H1 (cell line): ENCODE results near the gene CENPA. TPM values are rescaled to one million over a fixed set of nuclear protein-coding genes. Genes with fewer than 3 reads are reported as not detected.

Experiments used
- CTCF ChIA-PET: fragments of 300-600 bp; sonication (Branson Sonifier 250); formaldehyde crosslinking; loops from one replicate; lab custom pipeline; 2021; ENCODE audit not compliant: partially characterized antibody; lab: Charles Lee
- POLR2A ChIA-PET: fragments of 300-600 bp; sonication (Branson Sonifier 250); formaldehyde crosslinking; loops from one replicate; lab custom pipeline; 2021; ENCODE audit warnings: inconsistent platforms; ENCODE audit not compliant: partially characterized antibody; lab: Charles Lee
- DNase-seq, 2 experiments: peaks; one replicate each; pipeline versions ENCODE4 v3.0.0 to v3.0.0-alpha.2; 2010 to 2022; ENCODE audit warnings: low spot score in 2 of 2, low read depth in 1 of 2, mixed read lengths in 1 of 2
- FAIRE-seq: peaks from 2 replicates; lab custom pipeline; 2011; peaks lifted over from hg19 to GRCh38; lab: Jason Lieb, UNC
- H2AFZ ChIP-seq: 2 replicates; pipeline ENCODE4 v1.8.1; 2012; ENCODE audit warnings: low read length, inconsistent platforms
- H2AK5ac ChIP-seq: 2 replicates; pipeline ENCODE4 v1.6.1; 2013; ENCODE audit warnings: low read depth, low read length
- H2BK120ac ChIP-seq: replicated peaks from 2 replicates; pipeline ENCODE3; 2013; ENCODE audit warnings: low read depth, low read length, inconsistent platforms
- H2BK12ac ChIP-seq: 2 replicates; pipeline ENCODE4 v1.6.1; 2013; ENCODE audit warnings: low read depth, low read length
- H2BK15ac ChIP-seq: 2 replicates; pipeline ENCODE4 v1.6.1; 2013; ENCODE audit warnings: low read length
- H2BK20ac ChIP-seq: 2 replicates; pipeline ENCODE4 v1.6.1; 2013; ENCODE audit warnings: low read length
- H2BK5ac ChIP-seq: 2 replicates; pipeline ENCODE4 v1.6.1; 2013; ENCODE audit warnings: low read depth, low read length
- H3K14ac ChIP-seq: 2 replicates; pipeline ENCODE4 v1.6.1; 2013; ENCODE audit warnings: inconsistent platforms; ENCODE audit not compliant: insufficient read length
- H3K18ac ChIP-seq: 2 replicates; pipeline ENCODE4 v1.6.1; 2013; ENCODE audit warnings: low read length; ENCODE audit errors: extremely low read depth
- H3K23ac ChIP-seq: 2 replicates; pipeline ENCODE4 v1.6.1; 2013; ENCODE audit warnings: inconsistent platforms; ENCODE audit not compliant: insufficient read length
- H3K23me2 ChIP-seq: 2 replicates; pipeline ENCODE4 v1.6.1; 2013; ENCODE audit warnings: low read depth, low read length
- H3K27ac ChIP-seq: 2 replicates; pipeline ENCODE4 v1.6.1; 2011; ENCODE audit warnings: low read depth, low read length, inconsistent platforms
- H3K27me3 ChIP-seq, 4 experiments: replicated peaks in 1 of 4; 1 replicate in 1 of 4; 2 replicates in 3 of 4; pipeline versions ENCODE4 v1.6.1 to v1.8.1; 2011 to 2013; ENCODE audit warnings: low read length in 3 of 4, mild to moderate bottlenecking in 3 of 4, inconsistent platforms in 2 of 4, mixed read lengths in 2 of 4, moderate library complexity in 1 of 4; ENCODE audit not compliant: control insufficient read depth in 3 of 4, insufficient read depth in 3 of 4; ENCODE audit errors: extremely low read depth in 1 of 4
- H3K36me3 ChIP-seq, 4 experiments: 2 replicates each; pipeline versions ENCODE4 v1.6.1 to v1.8.1; 2011 to 2013; ENCODE audit warnings: mild to moderate bottlenecking in 4 of 4, low read length in 3 of 4, moderate library complexity in 2 of 4, control low read depth in 1 of 4, inconsistent platforms in 1 of 4; ENCODE audit not compliant: insufficient read depth in 4 of 4, control insufficient read depth in 2 of 4
- H3K4ac ChIP-seq: replicated peaks from 2 replicates; pipeline ENCODE3; 2013; ENCODE audit warnings: low read length, low read depth, mixed read lengths, inconsistent platforms; ENCODE audit not compliant: insufficient read length
- H3K4me1 ChIP-seq, 4 experiments: replicated peaks in 1 of 4; 1 replicate in 1 of 4; 2 replicates in 3 of 4; pipeline versions ENCODE4 v1.6.1 to v1.8.1; 2011 to 2013; ENCODE audit warnings: low read length in 3 of 4, inconsistent platforms in 2 of 4, mixed read lengths in 1 of 4; ENCODE audit not compliant: insufficient read depth in 4 of 4, control insufficient read depth in 3 of 4
- H3K4me2 ChIP-seq, 2 experiments: 2 replicates each; pipeline versions ENCODE4 v1.6.1 to v1.8.1; 2011 to 2013; ENCODE audit warnings: low read depth in 2 of 2, low read length in 2 of 2, control low read depth in 1 of 2, inconsistent platforms in 1 of 2, mild to moderate bottlenecking in 1 of 2; ENCODE audit not compliant: insufficient read depth in 1 of 2
- H3K4me3 ChIP-seq, 4 experiments: fragments of 200-600, 300-600 bp in 1 of 4; sonication (generic), shearing (Covaris generic), sonication (Bioruptor Twin) in 1 of 4; 2 replicates each; pipeline versions ENCODE4 v1.5.1 to v1.8.1; 2011 to 2016; ENCODE audit warnings: low read length in 4 of 4, low read depth in 3 of 4, control low read depth in 2 of 4, inconsistent platforms in 2 of 4, mild to moderate bottlenecking in 2 of 4, mixed read lengths in 1 of 4, moderate library complexity in 1 of 4; ENCODE audit not compliant: insufficient read depth in 2 of 4; ENCODE audit errors: extremely low read depth in 1 of 4
- H3K56ac ChIP-seq: replicated peaks from 2 replicates; pipeline ENCODE3; 2013; ENCODE audit warnings: low read depth, mild to moderate bottlenecking, mixed read lengths, low read length, inconsistent platforms; ENCODE audit not compliant: insufficient read length
- H3K79me1 ChIP-seq: 2 replicates; pipeline ENCODE4 v1.6.1; 2013; ENCODE audit warnings: low read depth, low read length, control low read depth
- H3K79me2 ChIP-seq, 2 experiments: 2 replicates each; pipeline versions ENCODE4 v1.6.1 to v1.8.1; 2012 to 2013; ENCODE audit warnings: low read length in 2 of 2, mild to moderate bottlenecking in 2 of 2, inconsistent platforms in 1 of 2; ENCODE audit not compliant: insufficient read depth in 2 of 2, control insufficient read depth in 1 of 2
- H3K9ac ChIP-seq, 4 experiments: replicated peaks in 1 of 4; 1 replicate in 1 of 4; 2 replicates in 3 of 4; pipeline versions ENCODE4 v1.6.1 to v1.8.1; 2011 to 2013; ENCODE audit warnings: low read depth in 3 of 4, low read length in 3 of 4, control low read depth in 2 of 4, mild to moderate bottlenecking in 2 of 4, moderate library complexity in 2 of 4, inconsistent platforms in 1 of 4; ENCODE audit errors: extremely low read depth in 1 of 4
- H3K9me3 ChIP-seq, 2 experiments: 2 replicates each; pipeline versions ENCODE4 v1.6.1 to v1.8.1; 2012 to 2013; ENCODE audit warnings: mild to moderate bottlenecking in 2 of 2, moderate library complexity in 2 of 2, control low read depth in 1 of 2, inconsistent platforms in 1 of 2, low read depth in 1 of 2, low read length in 1 of 2, mixed read lengths in 1 of 2; ENCODE audit not compliant: insufficient read depth in 2 of 2
- H4K20me1 ChIP-seq, 2 experiments: replicated peaks in 1 of 2; 2 replicates each; pipeline versions ENCODE3 to v1.8.1; 2011 to 2013; ENCODE audit warnings: inconsistent platforms in 2 of 2, low read length in 2 of 2, mild to moderate bottlenecking in 1 of 2; ENCODE audit not compliant: insufficient read depth in 2 of 2, control insufficient read depth in 1 of 2
- H4K5ac ChIP-seq: 2 replicates; pipeline ENCODE4 v1.6.1; 2013; ENCODE audit warnings: low read length, low read depth, mixed read lengths, inconsistent platforms; ENCODE audit not compliant: insufficient read length
- H4K8ac ChIP-seq: 2 replicates; pipeline ENCODE4 v1.8.0; 2013; ENCODE audit warnings: mild to moderate bottlenecking, moderate library complexity, low read length, inconsistent platforms; ENCODE audit not compliant: insufficient read depth; ENCODE audit errors: extremely low read depth
- H4K91ac ChIP-seq: replicated peaks from 2 replicates; pipeline ENCODE3; 2013; ENCODE audit warnings: low read length, mixed read lengths, inconsistent platforms; ENCODE audit not compliant: insufficient read length
- ATF3 ChIP-seq: IDR thresholded peaks from 2 replicates; pipeline ENCODE4 v1.6.1; 2011; ENCODE audit warnings: low read depth, mild to moderate bottlenecking, low read length; ENCODE audit not compliant: insufficient read depth
- CTCF ChIP-seq, 3 experiments: IDR thresholded peaks; 1 replicate in 2 of 3; 2 replicates in 1 of 3; pipeline versions ENCODE4 v1.5.1 to v1.6.1; 2011; ENCODE audit warnings: low read length in 3 of 3, mild to moderate bottlenecking in 3 of 3, inconsistent platforms in 2 of 3, low read depth in 1 of 3, moderate library complexity in 1 of 3; ENCODE audit not compliant: insufficient read depth in 1 of 3; ENCODE audit errors: control extremely low read depth in 1 of 3
- MAX ChIP-seq: IDR thresholded peaks from 2 replicates; pipeline ENCODE4 v1.6.1; 2012; ENCODE audit warnings: inconsistent platforms
- RAD21 ChIP-seq, 2 experiments: IDR thresholded peaks in 1 of 2; conservative IDR thresholded peaks in 1 of 2; 2 replicates each; pipeline ENCODE4 v1.6.1; 2011; ENCODE audit warnings: low read depth in 2 of 2, low read length in 2 of 2, improper control_type of control experiment in 1 of 2, inconsistent platforms in 1 of 2, mild to moderate bottlenecking in 1 of 2, moderate library complexity in 1 of 2
- SIN3A ChIP-seq, 2 experiments: IDR thresholded peaks in 1 of 2; conservative IDR thresholded peaks in 1 of 2; 2 replicates each; pipeline ENCODE4 v1.6.1; 2011 to 2012; ENCODE audit warnings: low read length in 2 of 2, improper control_type of control experiment in 1 of 2, low read depth in 1 of 2, mild to moderate bottlenecking in 1 of 2
- WGBS, 2 experiments: shearing (Covaris generic) in 1 of 2; methylation state at CpG; one replicate each; pipeline versions ENCODE4 v1.1.6 to v1.1.7; 2013 to 2015; ENCODE audit warnings: low lambda C conversion rate in 2 of 2, mixed read lengths in 2 of 2, inconsistent platforms in 1 of 2, low coverage in 1 of 2, missing lambda C conversion rate in 1 of 2; ENCODE audit not compliant: insufficient replicate concordance in 2 of 2, insufficient coverage in 1 of 2, insufficient read length in 1 of 2; ENCODE audit errors: extremely low coverage in 1 of 2, missing lambda C conversion rate in 1 of 2; 5-methylcytosine and 5-hydroxymethylcytosine counted together
- polyA plus RNA-seq, 7 experiments: library from polyadenylated mRNA; depleted of rRNA in 3 of 7; stranded (reverse) in 5 of 7; unstranded in 2 of 7; fragments of >200 nt in 5 of 7; fragments of 200-250 nt in 2 of 7; gene quantifications; 1 replicate in 5 of 7; 2 replicates in 1 of 7; 4 replicates in 1 of 7; pipeline versions ENCODE4 v1.2.1 to v1.2.3, GENCODE V29; 2011 to 2013; ENCODE audit warnings: missing spikeins in 2 of 7, mixed read lengths in 2 of 7
- total RNA-seq: library from RNA; stranded (reverse); fragmentation: NEBNext Ultra II Directional; extraction: Animal tissue kit (Norgen Biotek cat#: 25700); gene quantifications from 2 replicates; pipeline ENCODE4 v1.2.1, GENCODE V29; 2021

CENPA gene
- total and polyA plus RNA-seq, 2 of the 8 experiments (the other 6 are each of a cell fraction or from before 2014, with no cell fraction given): 19.4 to 30.9 TPM

- ChIA-PET POLR2A (no interaction called here), CTCF (interaction anchor here (0.7 to 14.9 kb wide), 13 partner anchors 7 to 220 kb away, joined by 3 to 367 read pairs (median 4); no protein-coding TSS in a partner anchor)
- Histone ChIP-seq H3K56ac (no peak overlapping the region), H2BK120ac (no peak overlapping the region), H3K18ac (no peak overlapping the region; the same call in 1 of the 2 replicates), H3K14ac (no peak overlapping the region), H2AFZ (no peak overlapping the region), H3K4me2 (no peak overlapping the region), H3K23ac (no peak overlapping the region), H2BK5ac (0 out of 2 replicates have a peak overlapping the region, but pooled peaks have one; percentile 12), H3K36me3 (no peaks in the 10 kb centered on the region), H3K79me2 (no peaks in the 10 kb centered on the region), H3K4me1 (no peaks in the 10 kb centered on the region), H4K8ac (no peak overlapping the region), H3K23me2 (no peaks in the 10 kb centered on the region), H2BK12ac (no peak overlapping the region), H4K91ac (no peak overlapping the region), H4K5ac (no peak overlapping the region), H3K79me1 (no peaks in the 10 kb centered on the region), H3K9me3 (no peaks in the 10 kb centered on the region), H2BK20ac (no peak overlapping the region), H4K20me1 (no peaks in the 10 kb centered on the region), H3K27me3 (no peaks in the 10 kb centered on the region), H3K4ac (no peak overlapping the region), H3K9ac (no peak overlapping the region), H3K27ac (no peak overlapping the region), H2BK15ac (peak overlapping the region; percentile 72; the same call in 1 of the 2 replicates), H2AK5ac (no peak overlapping the region), H3K4me3 (no peak overlapping the region)
- DNase-seq (no peak), FAIRE-seq (no peak)
- TF ChIP-seq MAX: peak; percentile 53
- TF ChIP-seq RAD21 (IDR thresholded peaks at IDR 0.05 in 1 of 2, conservative IDR thresholded peaks at IDR 0.05 in 1 of 2; ENCODE audit: low read depth in 2 of 2, low read length in 2 of 2): peak in 1 of 2 experiments; percentile 22; a peak in 1 of 4 replicates
- 0 out of 4 replicates have a peak, but pooled peaks of 1 of the 2 experiments have one; percentile 42 for TF ChIP-seq SIN3A (conservative IDR thresholded peaks at IDR 0.05 in 1 of 2, IDR thresholded peaks at IDR 0.05 in 1 of 2; ENCODE audit: low read depth in 1 of 2, low read length in 2 of 2)
- TF ChIP-seq CTCF (IDR thresholded peaks at IDR 0.05; ENCODE audit: control extremely low read depth in 1 of 3, insufficient read depth in 1 of 3, low read depth in 1 of 3, low read length in 3 of 3): peak in 1 of 3 experiments; percentile 28; a peak in 1 of 4 replicates
- TF ChIP-seq ATF3: no peak
- 78% methylated on average over 8 of the region's 8 CpGs; no CpG with 5 or more reads in 1 of the 2 experiments for WGBS, 2 experiments
Observed at GRCh38 chr2:26740890-26741302, 45.0 kb upstream of the CENPA start.
